ENCODE results near the gene ZC3H18.
"Not testable (repeated sequence)": the region's sequence is repeated elsewhere in the genome, so short reads cannot be mapped to it uniquely, and the experiment has no call there.

The ZC3H18 gene

DNA sequence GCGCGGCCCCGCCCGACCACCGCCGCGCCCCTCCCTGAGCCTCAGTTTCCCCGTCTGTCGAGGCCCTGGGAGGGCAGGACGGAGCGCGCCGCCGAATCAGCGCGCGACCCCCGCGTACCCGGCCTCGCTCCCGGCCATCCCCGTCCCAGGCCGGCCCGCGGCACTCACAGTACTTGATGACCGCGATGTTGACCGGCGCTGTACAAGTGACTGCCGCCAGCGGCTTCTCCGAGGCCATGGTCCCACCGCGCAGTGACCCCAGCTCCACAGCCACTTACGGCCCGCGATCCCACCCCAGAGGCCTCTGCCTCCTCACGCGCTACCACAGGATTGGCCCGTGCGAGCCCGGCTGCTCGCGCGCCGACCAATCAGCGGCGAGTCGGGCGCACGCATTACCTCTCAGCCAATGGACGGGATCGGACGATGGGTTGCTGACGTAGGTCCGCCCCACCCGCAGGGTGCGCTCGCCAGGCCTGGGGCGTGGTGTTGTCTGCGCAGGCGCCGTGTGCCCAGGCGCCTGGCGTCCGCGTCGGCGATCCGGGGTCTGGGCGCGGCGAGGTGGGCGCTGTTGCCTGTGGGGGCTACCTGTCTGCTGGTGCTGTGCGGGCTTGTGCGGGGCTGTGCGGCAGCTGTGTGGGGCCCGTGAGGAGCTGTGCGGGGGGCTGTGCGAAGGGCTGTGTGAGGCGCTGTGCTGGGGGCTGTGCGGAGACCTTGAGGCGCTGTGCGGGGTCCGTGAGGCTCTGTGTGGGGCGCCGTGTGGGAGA is 92.8 kb downstream of the ZC3H18 start, which contains the start of gene MVD (continued):
- TF ChIP-seq PPARA (CRISPR knock-in tag; IDR thresholded peaks at IDR 0.05; ENCODE audit: borderline replicate concordance) (no peak), ZFP3 (CRISPR knock-in tag; IDR thresholded peaks at IDR 0.05) (no peak), ESRRG (CRISPR knock-in tag; IDR thresholded peaks at IDR 0.05) (no peak), ZC3H10 (CRISPR knock-in tag; IDR thresholded peaks at IDR 0.05) (no peak), ZNF8 (CRISPR knock-in tag; IDR thresholded peaks at IDR 0.05) (no peak), ZNF70 (CRISPR knock-in tag; IDR thresholded peaks at IDR 0.05) (no peak), SNAI2 (CRISPR knock-in tag; IDR thresholded peaks at IDR 0.05) (no peak), ZNF565 (CRISPR knock-in tag; conservative IDR thresholded peaks at IDR 0.05; ENCODE audit: low read depth) (no peak)
- TF ChIP-seq, protein P1, sequence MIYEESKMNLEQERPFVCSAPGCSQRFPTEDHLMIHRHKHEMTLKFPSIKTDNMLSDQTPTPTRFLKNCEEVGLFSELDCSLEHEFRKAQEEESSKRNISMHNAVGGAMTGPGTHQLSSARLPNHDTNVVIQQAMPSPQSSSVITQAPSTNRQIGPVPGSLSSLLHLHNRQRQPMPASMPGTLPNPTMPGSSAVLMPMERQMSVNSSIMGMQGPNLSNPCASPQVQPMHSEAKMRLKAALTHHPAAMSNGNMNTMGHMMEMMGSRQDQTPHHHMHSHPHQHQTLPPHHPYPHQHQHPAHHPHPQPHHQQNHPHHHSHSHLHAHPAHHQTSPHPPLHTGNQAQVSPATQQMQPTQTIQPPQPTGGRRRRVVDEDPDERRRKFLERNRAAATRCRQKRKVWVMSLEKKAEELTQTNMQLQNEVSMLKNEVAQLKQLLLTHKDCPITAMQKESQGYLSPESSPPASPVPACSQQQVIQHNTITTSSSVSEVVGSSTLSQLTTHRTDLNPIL (CRISPR knock-in tag; IDR thresholded peaks at IDR 0.05; ENCODE audit: low read depth): no peak

DNA sequence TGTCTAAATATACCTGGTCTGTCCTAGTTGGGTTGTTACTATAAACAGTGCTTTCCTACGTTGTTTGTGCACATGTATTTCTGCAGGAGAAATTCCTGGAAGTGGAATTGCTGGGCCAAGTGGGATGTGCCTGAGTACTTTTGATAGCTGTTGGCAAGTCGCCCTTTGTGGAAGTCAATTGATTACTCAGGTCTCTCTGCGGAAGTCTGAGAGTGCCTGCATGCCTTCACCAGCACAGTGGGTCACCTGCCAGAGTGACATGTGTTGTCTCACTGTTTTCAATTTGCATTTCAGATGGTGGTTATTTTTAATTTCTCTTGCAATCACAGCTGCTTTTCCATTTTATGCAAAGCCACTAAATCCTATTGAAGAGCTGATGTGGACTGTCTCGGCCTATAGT is 94.9 kb downstream of the ZC3H18 start:
- TF ChIP-seq SNAI2 (CRISPR knock-in tag; IDR thresholded peaks at IDR 0.05): no peak
- TF ChIP-seq ZFP30 (CRISPR knock-in tag; IDR thresholded peaks at IDR 0.05): no peak
- no peak for TF ChIP-seq TCF4 (CRISPR knock-in tag; IDR thresholded peaks at IDR 0.05; ENCODE audit: borderline replicate concordance)
- TF ChIP-seq RARB (CRISPR knock-in tag; IDR thresholded peaks at IDR 0.05): no peak
- no peak for TF ChIP-seq ZC3H10 (CRISPR knock-in tag; IDR thresholded peaks at IDR 0.05)
- no peak for TF ChIP-seq ZNF565 (CRISPR knock-in tag; conservative IDR thresholded peaks at IDR 0.05; ENCODE audit: low read depth)
- ATAC-seq: no peak

DNA sequence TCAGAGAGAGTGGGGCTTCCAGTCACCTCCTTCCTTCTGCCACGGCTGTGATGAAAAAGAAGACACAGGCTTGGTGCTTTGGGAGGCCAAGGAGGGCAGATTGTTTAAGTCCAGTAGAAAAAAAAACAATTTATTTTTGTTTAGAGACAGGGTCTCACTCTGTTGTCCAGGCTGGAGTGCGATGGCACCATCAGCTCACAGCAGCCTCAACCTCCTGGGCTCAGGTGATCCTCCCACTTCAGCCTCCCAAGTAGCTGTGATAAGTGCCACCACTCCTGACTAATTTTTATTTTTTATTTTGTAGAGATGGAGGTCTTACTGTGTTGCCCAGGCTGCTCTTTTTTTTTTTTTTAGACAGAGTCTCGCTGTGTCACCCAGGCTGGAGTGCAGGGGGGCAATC is 95.4 kb downstream of the ZC3H18 start:
- ATAC-seq: no peak
- TF ChIP-seq, protein P1 (CRISPR knock-in tag; IDR thresholded peaks at IDR 0.05; ENCODE audit: low read depth): no peak
- TF ChIP-seq TOX (CRISPR knock-in tag; IDR thresholded peaks at IDR 0.05; ENCODE audit: borderline replicate concordance) (no peak), PPARA (CRISPR knock-in tag; IDR thresholded peaks at IDR 0.05; ENCODE audit: borderline replicate concordance) (no peak), ZFP30 (CRISPR knock-in tag; IDR thresholded peaks at IDR 0.05) (no peak), ARNTL (CRISPR knock-in tag; IDR thresholded peaks at IDR 0.05; ENCODE audit: borderline replicate concordance, low read depth) (no peak)
- TF ChIP-seq, protein P2, sequence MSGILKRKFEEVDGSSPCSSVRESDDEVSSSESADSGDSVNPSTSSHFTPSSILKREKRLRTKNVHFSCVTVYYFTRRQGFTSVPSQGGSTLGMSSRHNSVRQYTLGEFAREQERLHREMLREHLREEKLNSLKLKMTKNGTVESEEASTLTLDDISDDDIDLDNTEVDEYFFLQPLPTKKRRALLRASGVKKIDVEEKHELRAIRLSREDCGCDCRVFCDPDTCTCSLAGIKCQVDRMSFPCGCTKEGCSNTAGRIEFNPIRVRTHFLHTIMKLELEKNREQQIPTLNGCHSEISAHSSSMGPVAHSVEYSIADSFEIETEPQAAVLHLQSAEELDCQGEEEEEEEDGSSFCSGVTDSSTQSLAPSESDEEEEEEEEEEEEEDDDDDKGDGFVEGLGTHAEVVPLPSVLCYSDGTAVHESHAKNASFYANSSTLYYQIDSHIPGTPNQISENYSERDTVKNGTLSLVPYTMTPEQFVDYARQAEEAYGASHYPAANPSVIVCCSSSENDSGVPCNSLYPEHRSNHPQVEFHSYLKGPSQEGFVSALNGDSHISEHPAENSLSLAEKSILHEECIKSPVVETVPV (CRISPR knock-in tag; IDR thresholded peaks at IDR 0.05): no peak
- TF ChIP-seq, protein P3, sequence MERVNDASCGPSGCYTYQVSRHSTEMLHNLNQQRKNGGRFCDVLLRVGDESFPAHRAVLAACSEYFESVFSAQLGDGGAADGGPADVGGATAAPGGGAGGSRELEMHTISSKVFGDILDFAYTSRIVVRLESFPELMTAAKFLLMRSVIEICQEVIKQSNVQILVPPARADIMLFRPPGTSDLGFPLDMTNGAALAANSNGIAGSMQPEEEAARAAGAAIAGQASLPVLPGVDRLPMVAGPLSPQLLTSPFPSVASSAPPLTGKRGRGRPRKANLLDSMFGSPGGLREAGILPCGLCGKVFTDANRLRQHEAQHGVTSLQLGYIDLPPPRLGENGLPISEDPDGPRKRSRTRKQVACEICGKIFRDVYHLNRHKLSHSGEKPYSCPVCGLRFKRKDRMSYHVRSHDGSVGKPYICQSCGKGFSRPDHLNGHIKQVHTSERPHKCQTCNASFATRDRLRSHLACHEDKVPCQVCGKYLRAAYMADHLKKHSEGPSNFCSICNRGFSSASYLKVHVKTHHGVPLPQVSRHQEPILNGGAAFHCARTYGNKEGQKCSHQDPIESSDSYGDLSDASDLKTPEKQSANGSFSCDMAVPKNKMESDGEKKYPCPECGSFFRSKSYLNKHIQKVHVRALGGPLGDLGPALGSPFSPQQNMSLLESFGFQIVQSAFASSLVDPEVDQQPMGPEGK (CRISPR knock-in tag; IDR thresholded peaks at IDR 0.05; ENCODE audit: borderline replicate concordance): no peak

DNA sequence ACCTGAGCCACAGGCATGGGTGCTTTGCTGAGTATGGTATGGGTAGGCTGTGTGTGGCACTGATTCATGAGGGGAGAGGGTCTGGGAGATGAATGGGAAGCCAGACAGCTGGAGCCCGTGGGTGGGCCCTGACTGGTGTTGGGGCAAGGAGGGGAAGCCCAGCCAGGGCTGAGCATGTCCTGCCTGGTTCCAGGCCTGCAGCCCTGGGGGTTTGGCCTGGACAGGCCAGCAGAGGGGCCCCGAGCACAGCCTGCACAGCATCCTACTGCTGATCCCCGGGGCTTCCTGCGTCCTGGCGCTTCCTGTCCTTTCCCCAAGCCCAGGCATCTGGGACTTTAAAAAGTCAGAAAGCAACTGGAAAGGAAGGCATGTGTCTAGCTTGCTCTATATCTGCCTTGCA is 97.3 kb downstream of the ZC3H18 start:
- no peak for ATAC-seq
- TF ChIP-seq PPARA (CRISPR knock-in tag; IDR thresholded peaks at IDR 0.05; ENCODE audit: borderline replicate concordance) (no peak), ZFP3 (CRISPR knock-in tag; IDR thresholded peaks at IDR 0.05) (no peak), ZC3H10 (CRISPR knock-in tag; IDR thresholded peaks at IDR 0.05) (no peak), GLIS3 (CRISPR knock-in tag; IDR thresholded peaks at IDR 0.05) (no peak), RARB (CRISPR knock-in tag; IDR thresholded peaks at IDR 0.05) (no peak), ZNF565 (CRISPR knock-in tag; conservative IDR thresholded peaks at IDR 0.05; ENCODE audit: low read depth) (no peak), ZFP30 (CRISPR knock-in tag; IDR thresholded peaks at IDR 0.05) (no peak), BACH2 (CRISPR knock-in tag; IDR thresholded peaks at IDR 0.05; ENCODE audit: borderline replicate concordance) (no peak), SNAI2 (CRISPR knock-in tag; IDR thresholded peaks at IDR 0.05) (no peak)
- TF ChIP-seq, protein P1 (CRISPR knock-in tag; IDR thresholded peaks at IDR 0.05; ENCODE audit: low read depth): no peak
- TF ChIP-seq, protein P4, sequence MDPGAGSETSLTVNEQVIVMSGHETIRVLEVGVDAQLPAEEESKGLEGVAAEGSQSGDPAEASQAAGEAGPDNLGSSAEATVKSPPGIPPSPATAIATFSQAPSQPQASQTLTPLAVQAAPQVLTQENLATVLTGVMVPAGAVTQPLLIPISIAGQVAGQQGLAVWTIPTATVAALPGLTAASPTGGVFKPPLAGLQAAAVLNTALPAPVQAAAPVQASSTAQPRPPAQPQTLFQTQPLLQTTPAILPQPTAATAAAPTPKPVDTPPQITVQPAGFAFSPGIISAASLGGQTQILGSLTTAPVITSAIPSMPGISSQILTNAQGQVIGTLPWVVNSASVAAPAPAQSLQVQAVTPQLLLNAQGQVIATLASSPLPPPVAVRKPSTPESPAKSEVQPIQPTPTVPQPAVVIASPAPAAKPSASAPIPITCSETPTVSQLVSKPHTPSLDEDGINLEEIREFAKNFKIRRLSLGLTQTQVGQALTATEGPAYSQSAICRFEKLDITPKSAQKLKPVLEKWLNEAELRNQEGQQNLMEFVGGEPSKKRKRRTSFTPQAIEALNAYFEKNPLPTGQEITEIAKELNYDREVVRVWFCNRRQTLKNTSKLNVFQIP (CRISPR knock-in tag; IDR thresholded peaks at IDR 0.05; ENCODE audit: borderline replicate concordance, low read depth): no peak
- TF ChIP-seq, protein P2 (CRISPR knock-in tag; IDR thresholded peaks at IDR 0.05): no peak

DNA sequence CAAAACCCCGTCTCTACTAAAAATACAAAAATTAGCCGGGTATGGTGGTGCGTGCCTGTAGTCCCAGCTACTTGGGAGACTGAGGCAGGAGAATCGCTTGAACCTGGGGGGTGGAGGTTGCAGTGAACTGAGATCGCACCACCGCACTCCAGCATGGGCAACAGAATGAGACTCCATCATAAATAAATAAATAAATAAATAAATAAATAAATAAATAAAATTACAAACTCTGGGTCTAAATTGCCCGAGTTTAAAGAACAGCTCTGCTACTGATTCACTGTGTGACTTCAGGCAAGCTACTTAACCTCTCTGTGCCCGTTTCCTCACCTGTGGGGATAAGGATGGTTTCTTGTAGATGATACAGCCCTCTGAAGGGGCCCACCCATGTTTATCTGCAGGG is 99.3 kb downstream of the ZC3H18 start:
- not testable (repeated sequence) for ATAC-seq

Data from SK-N-SH treated with all-trans-retinoic acid at 6 μM for 48 hours (cell line).